ENCODE data around the gene DSE.

DSE gene

GRCh38 chr6:116389357-116389756, 18.6 kb downstream of the DSE start:
- no peak for DNase-seq

DNA sequence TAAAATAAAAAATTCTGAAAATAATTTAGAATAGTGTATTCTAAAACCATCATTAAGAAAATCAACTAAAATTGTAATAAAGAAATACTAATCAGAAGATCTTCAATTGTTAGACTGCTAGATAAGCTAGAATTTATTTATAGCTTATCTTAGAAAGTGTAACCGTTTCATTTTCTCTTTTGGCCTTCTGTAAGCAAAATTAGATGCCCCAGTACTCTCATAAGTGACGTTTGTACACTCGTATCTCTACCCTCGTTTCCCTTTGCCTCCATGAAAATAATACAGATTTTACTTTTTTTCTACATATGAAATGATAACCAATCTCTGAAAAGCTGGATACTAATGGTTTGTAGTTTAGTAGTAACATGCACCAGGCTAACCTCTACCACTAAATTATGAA, 19.8 kb downstream of the DSE start:
- no peak for DNase-seq

GRCh38 chr6:116392132-116393013, 21.6 kb downstream of the DSE start:
- DNase-seq: no peak

- DNase-seq: no peak
These were observed 22.7 kb downstream of the DSE start for GRCh38 chr6:116393430-116393829.

DNA sequence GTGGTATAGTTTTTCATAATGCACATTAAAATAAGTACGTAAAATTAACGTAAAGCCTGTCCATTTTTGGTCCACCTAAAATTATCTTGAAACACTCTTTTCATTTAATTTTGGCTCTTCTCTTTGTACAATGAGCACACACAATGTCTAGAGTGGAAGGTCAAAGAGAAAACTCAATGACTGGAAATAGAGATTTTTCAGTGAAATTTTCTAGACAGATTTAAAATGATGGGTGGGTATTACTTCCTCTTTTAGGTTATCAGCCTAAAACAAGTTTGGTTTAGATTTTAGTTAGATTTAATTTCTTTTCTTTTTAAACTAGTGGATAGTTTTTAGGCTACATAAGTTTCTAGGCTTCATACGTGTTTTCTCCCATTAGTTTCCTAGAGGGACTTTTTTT, 24.9 kb downstream of the DSE start:
- no peak for DNase-seq

DNA sequence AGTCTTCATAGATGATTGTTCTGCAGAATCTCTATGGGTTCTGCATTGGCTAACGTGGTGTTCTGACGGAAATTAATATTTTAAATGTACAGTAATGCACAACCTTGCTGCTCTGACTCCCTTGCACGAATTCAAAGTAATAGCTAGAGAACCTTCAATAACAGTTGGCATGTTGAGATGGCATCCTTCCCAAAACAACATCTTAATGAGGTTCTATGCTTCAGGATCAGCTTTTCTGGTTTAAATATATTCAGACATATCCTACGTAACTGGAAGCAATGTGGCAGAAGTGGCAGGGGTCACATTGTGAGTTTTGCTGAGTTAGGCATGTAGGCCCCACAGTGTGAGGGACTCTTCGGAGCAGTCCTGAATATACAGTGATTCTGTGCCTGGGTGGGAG, 25.7 kb downstream of the DSE start:
- no peak for DNase-seq

- DNase-seq: no peak
These were observed 27.2 kb downstream of the DSE start for GRCh38 chr6:116397914-116398313.

DNA sequence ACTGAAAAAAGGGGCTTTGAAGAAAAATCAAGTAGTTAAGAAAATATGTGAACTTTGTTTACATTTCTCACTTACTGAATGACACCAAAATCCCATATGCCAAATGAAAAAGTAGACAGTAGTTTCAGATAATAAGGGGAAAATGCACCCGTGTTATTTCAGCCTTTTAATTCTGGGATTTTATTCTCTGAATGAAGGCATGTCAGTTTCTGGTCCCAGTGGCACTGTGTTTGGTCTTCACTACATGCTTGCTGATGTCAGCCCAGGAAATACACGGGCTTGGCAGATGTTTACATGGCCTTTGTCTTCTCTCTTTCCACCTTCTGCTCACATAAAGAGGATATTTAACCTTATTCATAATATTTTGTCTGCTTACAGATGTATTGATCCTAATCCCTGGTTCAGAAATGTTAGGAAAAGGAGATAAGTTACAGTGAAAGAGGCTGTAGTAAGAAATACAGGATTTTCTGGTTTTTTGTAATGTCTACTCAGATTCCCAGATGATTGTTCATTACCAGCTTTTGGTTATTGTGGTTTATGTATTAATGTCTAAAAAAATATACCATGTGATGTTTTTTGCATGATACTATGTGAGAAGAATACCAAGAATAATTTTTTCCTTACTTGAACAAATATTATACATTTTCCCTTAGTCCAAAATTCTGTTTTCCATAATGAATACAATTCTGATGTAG, 27.7 kb downstream of the DSE start:
- DNase-seq: no peak

DNA sequence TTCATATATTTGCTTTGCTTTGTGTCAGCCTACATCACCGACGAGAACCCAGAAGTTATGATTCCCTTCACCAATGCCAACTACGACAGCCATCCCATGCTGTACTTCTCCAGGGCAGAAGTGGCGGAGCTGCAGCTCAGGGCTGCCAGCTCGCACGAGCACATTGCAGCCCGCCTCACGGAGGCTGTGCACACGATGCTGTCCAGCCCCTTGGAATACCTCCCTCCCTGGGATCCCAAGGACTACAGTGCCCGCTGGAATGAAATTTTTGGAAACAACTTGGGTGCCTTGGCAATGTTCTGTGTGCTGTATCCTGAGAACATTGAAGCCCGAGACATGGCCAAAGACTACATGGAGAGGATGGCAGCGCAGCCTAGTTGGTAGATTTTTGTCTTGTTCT, 28.5 kb downstream of the DSE start:
- no peak for DNase-seq

GRCh38 chr6:116400328-116400727, 29.6 kb downstream of the DSE start:
- no peak for DNase-seq

DNA sequence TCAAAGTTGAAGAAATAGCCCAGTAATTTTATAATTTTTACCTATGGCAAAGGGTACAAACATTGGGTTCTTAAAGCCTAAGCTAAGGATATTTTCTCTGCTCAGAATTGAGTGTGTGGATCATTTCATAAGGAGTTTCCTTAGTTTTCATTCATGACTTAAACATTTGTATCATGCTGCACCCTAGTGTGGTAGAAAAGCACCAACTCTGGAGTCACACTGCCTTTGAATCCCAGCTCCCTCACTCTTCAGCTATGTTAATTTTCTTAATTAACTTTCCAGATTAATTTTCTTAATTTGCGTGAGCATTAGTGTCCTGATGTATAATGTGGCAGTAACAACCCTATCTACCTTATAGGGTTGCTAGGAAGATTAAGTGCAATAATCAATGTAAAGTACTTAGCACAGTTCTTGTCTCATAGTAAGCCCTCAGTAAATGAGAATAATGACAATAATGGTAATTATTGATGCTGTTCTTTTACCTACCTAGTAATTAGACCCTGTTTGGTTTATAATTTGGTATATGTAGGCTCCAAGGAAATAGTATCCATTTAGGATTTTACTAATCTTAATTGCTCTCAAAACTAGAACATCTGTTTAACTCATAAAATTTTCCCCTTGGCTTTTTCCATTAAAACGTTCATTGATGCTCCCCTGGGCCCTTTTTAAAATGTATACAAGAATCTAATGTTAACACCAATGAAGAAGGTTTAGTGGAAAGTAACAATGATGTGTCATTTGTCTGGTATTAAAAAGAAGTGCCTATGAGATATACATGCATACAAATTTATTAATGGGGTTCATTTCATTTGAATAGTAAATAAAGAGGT, 31.6 kb downstream of the DSE start:
- DNase-seq: no peak

GRCh38 chr6:116403205-116403604, 32.5 kb downstream of the DSE start:
- DNase-seq: no peak

GRCh38 chr6:116404696-116405095, 33.9 kb downstream of the DSE start:
- DNase-seq: no peak

DNA sequence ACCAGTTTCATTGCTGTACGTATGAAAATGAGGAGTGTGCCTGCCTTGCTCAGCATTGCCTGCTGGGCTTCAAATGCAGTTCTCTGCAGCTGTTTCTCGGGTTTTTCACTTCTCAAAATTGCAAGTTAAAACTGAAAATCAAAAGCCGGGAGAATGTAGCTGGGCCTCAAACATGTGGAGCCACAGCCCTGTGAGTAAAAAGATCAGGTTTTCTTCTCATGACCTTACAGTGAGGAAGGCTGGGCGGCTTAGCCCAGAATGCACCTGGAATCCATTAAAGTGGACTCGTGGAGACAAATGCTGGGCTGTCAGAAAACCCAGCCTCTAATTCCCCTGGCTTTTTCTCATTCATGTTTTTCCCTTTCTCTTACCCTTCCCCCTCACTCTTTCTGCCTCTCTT, 34.4 kb downstream of the DSE start:
- DNase-seq: no peak

GRCh38 chr6:116405652-116406356, 35.1 kb downstream of the DSE start:
- DNase-seq: no peak

- no peak for DNase-seq
These were observed 36.1 kb downstream of the DSE start for GRCh38 chr6:116406678-116407345.

GRCh38 chr6:116408491-116408890, 37.7 kb downstream of the DSE start:
- no peak for DNase-seq

GRCh38 chr6:116409756-116410155, 39.0 kb downstream of the DSE start:
- no peak for DNase-seq

- DNase-seq: no peak
These were observed 40.5 kb downstream of the DSE start for GRCh38 chr6:116411284-116411623.

- DNase-seq: no peak
These were observed 41.5 kb downstream of the DSE start for GRCh38 chr6:116412270-116412669.

GRCh38 chr6:116413357-116413756, 42.6 kb downstream of the DSE start:
- DNase-seq: no peak

DNA sequence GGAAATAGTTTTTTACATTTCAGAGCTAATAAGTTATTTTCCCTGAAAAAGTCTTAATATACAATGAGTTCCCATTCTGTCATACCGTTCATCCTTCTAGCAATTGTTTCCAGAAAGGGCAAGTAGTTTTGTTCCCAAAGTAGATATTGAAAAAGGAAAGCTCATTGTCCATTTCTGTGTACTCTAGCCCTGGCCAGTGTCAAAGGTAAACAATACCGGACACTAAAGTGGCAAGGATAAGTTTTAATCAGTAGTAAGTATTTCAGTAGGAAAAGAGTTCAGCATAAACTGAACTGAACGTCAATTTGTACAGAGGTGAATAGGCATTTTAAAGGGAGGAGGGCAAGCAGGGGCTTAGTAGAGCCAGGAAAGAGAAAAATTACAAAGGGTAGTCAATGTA, 46.9 kb downstream of the DSE start:
- no peak for DNase-seq
